HG03060 (cell line): ENCODE results near the gene VSTM4.

ENCODE experiments used
- ATAC-seq: cut with Tn5 transposase; IDR thresholded peaks from one replicate; pipeline ENCODE4 v1.9.1; 2021; ENCODE audit warnings: low read depth, moderate number of reproducible peaks; ENCODE audit not compliant: unreplicated experiment

The VSTM4 gene

GRCh38 chr10:49052069-49052468 lies 63.3 kb downstream of the VSTM4 start:
- ATAC-seq, result no peak

GRCh38 chr10:49050906-49051305 lies 64.4 kb downstream of the VSTM4 start:
- ATAC-seq, result no peak

GRCh38 chr10:49050366-49050765 lies 65.0 kb downstream of the VSTM4 start:
- no peak for ATAC-seq

DNA sequence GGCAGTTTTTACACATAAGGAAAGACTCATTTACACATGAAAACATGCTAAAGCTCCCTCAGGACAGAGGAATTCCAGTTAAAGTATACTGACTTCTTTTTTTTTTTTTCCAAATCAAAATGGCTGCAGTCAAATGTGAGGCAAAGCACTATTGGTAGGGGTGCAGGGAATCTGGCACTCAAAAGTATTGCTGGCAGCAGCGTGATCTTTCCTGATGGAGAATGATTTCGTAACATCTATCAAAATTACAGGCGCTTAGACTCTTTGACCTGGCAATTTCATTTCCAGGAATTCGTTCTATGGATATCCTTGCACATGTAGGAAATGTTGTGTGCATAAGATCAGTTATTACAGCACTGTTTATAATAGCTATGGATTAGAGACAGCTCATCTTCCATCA lies 65.7 kb downstream of the VSTM4 start:
- ATAC-seq, result no peak

- ATAC-seq, result no peak
Measured at GRCh38 chr10:49047128-49047639, 68.1 kb downstream of the VSTM4 start.

DNA sequence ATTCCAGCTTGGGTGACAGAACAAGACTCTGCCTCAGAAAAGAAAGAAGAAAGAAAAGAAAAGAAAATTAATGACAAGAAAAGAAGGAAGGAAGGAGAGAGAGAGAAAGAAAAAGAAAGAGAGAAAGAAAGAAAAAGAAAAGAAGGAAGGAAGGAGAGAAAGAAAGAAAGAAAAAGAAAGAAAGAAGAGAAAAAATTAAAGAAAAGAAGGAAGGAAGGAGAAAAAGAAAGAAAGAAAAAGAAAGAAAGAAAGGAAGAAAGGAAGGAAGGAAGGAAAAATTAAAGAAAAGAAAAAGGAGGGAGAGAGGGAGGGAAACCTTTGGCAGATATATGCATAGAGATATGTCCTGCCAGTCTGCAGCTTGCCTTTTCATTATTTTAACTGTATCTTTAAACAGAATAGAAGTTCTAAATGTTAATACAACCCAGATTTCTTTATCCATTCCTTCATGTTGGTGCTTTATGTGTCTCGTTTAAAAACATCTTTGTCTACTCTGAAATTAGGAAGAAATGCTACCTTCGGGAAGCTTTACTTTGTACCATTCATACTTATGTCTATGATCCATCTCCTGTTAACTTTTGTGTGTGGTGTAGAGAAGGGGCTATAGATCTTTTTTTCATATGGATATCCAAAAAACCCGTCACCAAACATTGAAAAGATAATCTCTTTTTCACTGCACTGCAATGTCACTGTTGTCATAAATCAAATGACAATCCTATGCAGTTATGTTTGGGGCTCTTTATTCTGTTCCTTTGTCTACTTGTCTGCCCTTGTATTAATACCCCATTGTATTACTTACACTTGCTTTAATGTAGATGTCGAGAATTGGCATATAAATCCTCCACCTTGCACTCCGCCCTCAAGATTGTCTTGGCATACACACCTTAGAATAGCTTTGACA lies 70.8 kb downstream of the VSTM4 start:
- no peak for ATAC-seq

DNA sequence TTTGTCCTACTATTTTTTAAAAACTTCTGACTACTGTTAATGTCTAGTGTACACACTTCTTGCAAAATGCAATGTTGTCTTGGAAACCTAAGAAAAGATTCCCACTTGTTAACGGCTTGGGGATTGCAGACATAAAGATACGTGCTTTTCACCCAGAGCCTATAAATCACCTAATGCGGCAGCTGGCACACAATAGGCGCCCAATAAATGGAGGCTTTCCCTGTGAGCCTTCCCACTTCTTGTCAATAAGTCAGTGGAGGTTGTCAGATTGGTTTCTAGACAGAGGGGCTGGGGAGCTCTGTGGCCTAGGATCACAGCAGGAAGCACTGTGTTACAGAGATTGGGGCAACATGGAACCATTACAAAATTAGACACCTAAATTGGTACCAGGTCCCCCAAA lies 74.7 kb downstream of the VSTM4 start:
- ATAC-seq, result no peak

DNA sequence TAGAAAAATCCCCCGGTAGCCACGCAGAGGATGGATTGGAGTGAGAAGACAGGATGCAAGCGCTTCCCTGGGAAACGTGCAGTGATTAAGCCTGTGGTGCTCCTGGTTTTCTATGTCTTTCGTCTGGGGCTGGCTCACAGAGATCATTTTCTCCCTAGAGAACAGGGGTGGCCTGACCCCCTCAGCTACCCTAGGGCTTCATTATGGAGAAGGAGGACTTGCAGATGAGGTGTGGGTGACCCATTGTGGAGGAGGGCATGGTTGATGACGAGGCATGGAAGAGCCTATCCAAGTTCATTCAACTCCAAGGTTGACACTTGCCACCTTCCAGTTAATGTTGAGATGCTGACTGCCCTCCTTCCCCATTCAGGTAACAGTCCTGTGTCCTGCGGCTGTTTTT lies 75.9 kb downstream of the VSTM4 start:
- ATAC-seq, result no peak

GRCh38 chr10:49038711-49039110 lies 76.6 kb downstream of the VSTM4 start:
- no peak for ATAC-seq

- ATAC-seq, result no peak
Measured at GRCh38 chr10:49037187-49037586, 78.1 kb downstream of the VSTM4 start.

- no peak for ATAC-seq
Measured at GRCh38 chr10:49036638-49037037, 78.7 kb downstream of the VSTM4 start.

- no peak for ATAC-seq
Measured at GRCh38 chr10:49035920-49036319, 79.4 kb downstream of the VSTM4 start.

DNA sequence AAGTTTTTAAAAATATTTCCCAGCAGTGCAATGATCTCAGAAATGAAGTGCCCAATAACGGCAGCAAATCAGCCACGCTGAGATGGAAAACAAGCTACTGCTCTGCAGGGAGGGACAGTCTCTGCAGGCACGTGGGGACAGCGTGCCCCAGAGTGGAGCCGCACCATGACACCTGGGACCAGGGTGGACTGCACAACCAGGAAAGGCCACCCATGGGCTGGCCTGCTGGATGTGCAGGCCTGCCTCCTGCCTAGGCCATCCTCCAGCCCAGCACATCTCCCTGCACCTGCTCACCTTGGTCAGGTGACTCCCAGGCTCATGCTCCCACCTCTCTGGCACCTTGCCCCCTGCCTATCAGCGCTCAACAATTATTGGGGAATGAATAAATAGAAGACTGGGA lies 80.4 kb downstream of the VSTM4 start:
- ATAC-seq, result no peak

- no peak for ATAC-seq
Measured at GRCh38 chr10:49033939-49034338, 81.4 kb downstream of the VSTM4 start.

DNA sequence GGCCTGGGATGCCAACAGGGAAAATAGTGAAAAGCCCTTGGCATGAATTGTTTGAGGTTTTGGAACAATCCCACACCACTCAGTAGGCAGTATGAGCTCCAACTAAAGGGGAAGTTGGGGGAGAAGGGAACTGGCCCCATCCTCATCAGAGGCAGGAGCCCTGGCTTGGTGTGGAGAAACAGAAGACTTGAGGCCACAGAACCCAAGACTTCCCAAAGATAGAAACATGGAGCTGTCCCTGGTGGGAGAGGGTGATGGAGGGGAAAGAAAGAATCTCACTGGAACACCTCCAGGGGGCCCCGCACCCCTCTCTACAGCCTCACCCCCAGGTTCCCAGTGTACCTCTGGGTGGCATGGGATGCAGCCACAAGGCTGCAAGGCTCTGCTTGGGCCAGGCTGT lies 85.7 kb downstream of the VSTM4 start:
- ATAC-seq, result no peak

DNA sequence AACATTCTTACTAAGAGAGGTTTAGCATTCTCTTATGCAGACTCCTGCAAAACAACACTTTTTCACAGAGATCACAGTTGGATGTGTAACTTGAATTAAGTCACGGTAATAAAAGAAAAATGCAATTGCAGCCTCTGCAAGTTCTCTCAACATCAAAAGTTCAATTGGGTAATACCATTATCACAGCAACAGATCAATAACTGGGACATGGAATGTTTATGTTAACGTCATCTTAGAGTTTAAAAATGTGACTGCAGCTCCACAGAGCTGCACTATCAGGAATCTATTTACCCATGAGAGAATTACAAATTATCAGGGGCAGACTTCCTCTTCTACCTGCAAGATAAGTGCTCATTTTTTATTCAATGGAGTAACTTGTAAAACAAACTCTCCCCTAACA lies 86.7 kb downstream of the VSTM4 start:
- no peak for ATAC-seq

- ATAC-seq, result no peak
Measured at GRCh38 chr10:49025347-49025983, 89.9 kb downstream of the VSTM4 start.

- ATAC-seq, result no peak
Measured at GRCh38 chr10:49024484-49024883, 90.8 kb downstream of the VSTM4 start.

DNA sequence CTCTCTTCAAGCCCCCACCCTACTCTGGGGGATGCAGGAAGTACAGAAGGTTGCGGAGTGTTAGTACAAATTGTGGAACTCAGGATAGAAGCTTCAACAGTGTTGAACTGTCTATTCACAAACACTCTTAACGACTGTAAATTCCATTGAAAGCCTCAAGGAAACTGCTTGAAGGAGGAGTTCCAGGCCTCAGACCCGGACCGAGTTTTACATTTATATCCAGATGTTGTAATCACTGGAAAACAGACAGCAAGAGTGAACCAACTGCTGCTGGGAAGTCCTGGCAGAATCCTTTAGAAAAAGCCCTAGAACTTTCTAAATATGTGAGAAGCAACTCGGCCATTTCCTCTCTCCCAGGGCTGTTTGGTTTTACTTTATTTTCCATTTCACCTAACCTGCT lies 91.6 kb downstream of the VSTM4 start:
- ATAC-seq, result no peak

DNA sequence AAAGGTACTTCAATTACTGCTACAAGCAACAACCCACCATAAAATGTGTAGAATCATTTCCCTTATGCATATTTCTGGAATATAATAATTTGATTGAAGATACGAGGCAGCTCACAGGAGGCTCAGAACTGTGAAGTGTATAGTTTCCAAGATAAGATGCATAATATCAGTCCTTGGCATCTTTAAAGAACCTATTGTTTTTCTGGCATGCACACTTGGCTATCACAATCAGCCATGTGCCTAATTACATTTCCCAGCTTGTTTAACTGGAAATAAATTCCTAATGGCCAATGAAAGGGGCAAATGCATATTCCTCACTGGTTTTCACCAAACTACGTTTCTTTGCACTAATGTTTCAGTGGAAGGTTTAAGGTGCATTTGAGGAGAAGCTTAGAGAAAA lies 92.3 kb downstream of the VSTM4 start:
- ATAC-seq, result no peak

GRCh38 chr10:49021685-49022084 lies 93.6 kb downstream of the VSTM4 start:
- no peak for ATAC-seq

DNA sequence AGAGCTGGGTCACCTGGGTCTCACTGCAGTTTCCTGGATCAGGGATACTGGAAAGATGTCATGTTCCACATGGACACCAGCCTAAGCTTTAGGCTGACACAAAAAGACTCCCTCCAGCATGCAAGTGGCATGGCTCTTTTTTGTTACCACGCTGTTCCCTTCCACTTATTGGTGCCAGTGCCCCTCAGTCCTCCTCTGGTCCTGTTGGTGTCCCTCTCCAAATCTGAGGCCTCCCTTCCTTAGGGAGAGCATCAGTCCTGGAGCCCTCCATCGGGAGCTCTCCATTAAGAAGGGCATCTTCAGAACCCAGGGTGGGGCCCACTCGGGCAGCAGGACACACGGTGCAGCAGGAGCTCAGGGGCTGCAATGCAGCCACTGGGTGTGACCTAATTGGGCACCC lies 99.6 kb downstream of the VSTM4 start:
- ATAC-seq, result no peak
